HUES48 (cell line): ENCODE data around the gene ATXN1.
"Not testable (repeated sequence)": the region's sequence is repeated elsewhere in the genome, so short reads cannot be mapped to it uniquely, and the experiment has no call there.

Experiments
- H3K27ac ChIP-seq: one replicate; pipeline ENCODE4 v1.7.0; 2013; ENCODE audit warnings: low read depth, low read length, inconsistent platforms
- H3K27me3 ChIP-seq: 2 replicates; pipeline ENCODE4 v1.6.1; 2013; ENCODE audit warnings: mild to moderate bottlenecking, low read length; ENCODE audit not compliant: control insufficient read depth, insufficient read depth
- H3K36me3 ChIP-seq: 2 replicates; pipeline ENCODE4 v1.6.1; 2013; ENCODE audit warnings: low read length; ENCODE audit not compliant: control insufficient read depth, insufficient read depth
- H3K4me1 ChIP-seq: 2 replicates; pipeline ENCODE4 v1.6.1; 2013; ENCODE audit warnings: mild to moderate bottlenecking, low read length; ENCODE audit not compliant: control insufficient read depth, insufficient read depth
- H3K4me3 ChIP-seq: 2 replicates; pipeline ENCODE4 v1.5.1; 2013; ENCODE audit warnings: mild to moderate bottlenecking, low read depth, low read length
- H3K9ac ChIP-seq: 2 replicates; pipeline ENCODE4 v1.6.1; 2013; ENCODE audit warnings: mild to moderate bottlenecking, low read depth, low read length, moderate library complexity
- H3K9me3 ChIP-seq: 2 replicates; pipeline ENCODE4 v1.6.1; 2013; ENCODE audit warnings: low read length; ENCODE audit not compliant: control insufficient read depth, insufficient read depth

ATXN1 gene

GRCh38 chr6:16540804-16541752 lies 220.2 kb downstream of the ATXN1 start:
- Histone ChIP-seq H3K36me3 (no peaks in the 10 kb centered on the region), H3K27ac (no peak overlapping the region), H3K9me3 (no peaks in the 10 kb centered on the region), H3K4me3 (no peak overlapping the region), H3K4me1 (no peaks in the 10 kb centered on the region), H3K27me3 (no peaks in the 10 kb centered on the region), H3K9ac (no peak overlapping the region)

GRCh38 chr6:16540383-16540782 lies 220.9 kb downstream of the ATXN1 start:
- not testable (repeated sequence) for H3K9me3 ChIP-seq, H3K9ac ChIP-seq, H3K27me3 ChIP-seq, H3K36me3 ChIP-seq, H3K4me1 ChIP-seq, H3K27ac ChIP-seq, H3K4me3 ChIP-seq

- no peak overlapping the region for H3K4me3 ChIP-seq
- H3K9me3 ChIP-seq: no peaks in the 10 kb centered on the region
- no peak overlapping the region for H3K27ac ChIP-seq
- no peaks in the 10 kb centered on the region for H3K4me1 ChIP-seq
- H3K36me3 ChIP-seq: no peaks in the 10 kb centered on the region
- H3K9ac ChIP-seq: no peak overlapping the region
- H3K27me3 ChIP-seq: no peaks in the 10 kb centered on the region
Measured at GRCh38 chr6:16539086-16539931, 222.0 kb downstream of the ATXN1 start.

GRCh38 chr6:16535564-16535963 lies 225.7 kb downstream of the ATXN1 start:
- no peak overlapping the region for H3K4me3 ChIP-seq
- H3K4me1 ChIP-seq: no peaks in the 10 kb centered on the region; the same call in 1 of the 2 replicates
- no peak overlapping the region for H3K9ac ChIP-seq
- H3K27me3 ChIP-seq: no peaks in the 10 kb centered on the region
- no peaks in the 10 kb centered on the region for H3K36me3 ChIP-seq
- no peaks in the 10 kb centered on the region for H3K9me3 ChIP-seq
- no peak overlapping the region for H3K27ac ChIP-seq

- Histone ChIP-seq H3K4me1 (no peaks in the 10 kb centered on the region; the same call in 1 of the 2 replicates), H3K27me3 (no peaks in the 10 kb centered on the region), H3K27ac (no peak overlapping the region), H3K36me3 (no peaks in the 10 kb centered on the region), H3K4me3 (no peak overlapping the region), H3K9ac (no peak overlapping the region), H3K9me3 (no peaks in the 10 kb centered on the region)
Measured at GRCh38 chr6:16533721-16534136, 227.5 kb downstream of the ATXN1 start.

GRCh38 chr6:16533210-16533609 lies 228.1 kb downstream of the ATXN1 start:
- H3K9ac ChIP-seq: no peak overlapping the region
- H3K27ac ChIP-seq: no peak overlapping the region
- H3K4me1 ChIP-seq: no peaks in the 10 kb centered on the region; the same call in 1 of the 2 replicates
- H3K36me3 ChIP-seq: no peaks in the 10 kb centered on the region
- H3K4me3 ChIP-seq: no peak overlapping the region
- no peaks in the 10 kb centered on the region for H3K9me3 ChIP-seq
- no peaks in the 10 kb centered on the region for H3K27me3 ChIP-seq

- no peaks in the 10 kb centered on the region for H3K27me3 ChIP-seq
- no peaks in the 10 kb centered on the region for H3K36me3 ChIP-seq
- no peak overlapping the region for H3K9ac ChIP-seq
- no peaks in the 10 kb centered on the region for H3K4me1 ChIP-seq
- H3K9me3 ChIP-seq: no peaks in the 10 kb centered on the region
- H3K4me3 ChIP-seq: no peak overlapping the region
- H3K27ac ChIP-seq: no peak overlapping the region
Measured at GRCh38 chr6:16527691-16528090, 233.6 kb downstream of the ATXN1 start.

GRCh38 chr6:16524380-16524707 lies 236.9 kb downstream of the ATXN1 start:
- H3K9ac ChIP-seq: no peak overlapping the region
- H3K27me3 ChIP-seq: no peaks in the 10 kb centered on the region
- peaks cover 6% of the 10 kb centered on the region; the same call in 1 of the 2 replicates for H3K4me1 ChIP-seq
- H3K36me3 ChIP-seq: no peaks in the 10 kb centered on the region
- no peak overlapping the region for H3K4me3 ChIP-seq
- H3K27ac ChIP-seq: no peak overlapping the region
- H3K9me3 ChIP-seq: no peaks in the 10 kb centered on the region

GRCh38 chr6:16523606-16524379 lies 237.5 kb downstream of the ATXN1 start:
- Histone ChIP-seq H3K36me3 (no peaks in the 10 kb centered on the region), H3K9ac (no peak overlapping the region), H3K9me3 (no peaks in the 10 kb centered on the region), H3K27ac (peak overlapping the region; percentile 8), H3K4me3 (no peak overlapping the region), H3K27me3 (no peaks in the 10 kb centered on the region), H3K4me1 (peaks cover 6% of the 10 kb centered on the region; the same call in 1 of the 2 replicates)

GRCh38 chr6:16522937-16523336 lies 238.3 kb downstream of the ATXN1 start:
- H3K9me3 ChIP-seq: no peaks in the 10 kb centered on the region
- no peak overlapping the region for H3K9ac ChIP-seq
- H3K4me3 ChIP-seq: no peak overlapping the region
- no peaks in the 10 kb centered on the region for H3K36me3 ChIP-seq
- no peak overlapping the region for H3K27ac ChIP-seq
- H3K4me1 ChIP-seq: peaks cover 6% of the 10 kb centered on the region; the same call in 1 of the 2 replicates
- H3K27me3 ChIP-seq: no peaks in the 10 kb centered on the region
